Stimulated activated CD4-positive, alpha-beta T cell treated with anti-CD3 and anti-CD28 coated beads, Interleukin-4, amount 100 ng/mL, for 4 hours (primary cell): ENCODE results near the gene MAST1.
"Not testable (repeated sequence)": the region's sequence is repeated elsewhere in the genome, so short reads cannot be mapped to it uniquely, and the experiment has no call there.

ENCODE experiments used
- DNase-seq, 2 experiments: peaks; one replicate each; pipeline ENCODE4 v3.0.0-alpha.2; 2020

The MAST1 gene

GRCh38 chr19:12873891-12874745 is 35.8 kb downstream of the MAST1 start:
- no peak for DNase-seq

- no peak for DNase-seq
These were observed 36.8 kb downstream of the MAST1 start for GRCh38 chr19:12875086-12875485.

- no peak for DNase-seq
These were observed 42.3 kb downstream of the MAST1 start for GRCh38 chr19:12880551-12881171.

GRCh38 chr19:12881172-12881808 is 43.0 kb downstream of the MAST1 start, which contains the start of gene DNASE2:
Gene DNASE2 (minus strand): TSS chr19:12881449. CDS start chr19:12881375, 74 bp downstream.
- peak; percentile 85 to 88 for DNase-seq

GRCh38 chr19:12882589-12882988 is 44.3 kb downstream of the MAST1 start:
- no peak for DNase-seq

- DNase-seq, result no peak
These were observed 45.9 kb downstream of the MAST1 start for GRCh38 chr19:12884202-12884601.

GRCh38 chr19:12884627-12884925 is 46.3 kb downstream of the MAST1 start:
- DNase-seq, result no peak

GRCh38 chr19:12884926-12885748 is 46.8 kb downstream of the MAST1 start:
- DNase-seq, result peak; percentile 89 to 91

GRCh38 chr19:12885749-12886650 is 47.7 kb downstream of the MAST1 start:
- DNase-seq, result no peak

GRCh38 chr19:12886651-12886968 is 48.3 kb downstream of the MAST1 start:
- no peak for DNase-seq

GRCh38 chr19:12886969-12887747 is 48.8 kb downstream of the MAST1 start, which contains the start of gene KLF1:
Gene KLF1 (minus strand): TSS chr19:12887201. CDS start chr19:12887140, 61 bp downstream.
- DNase-seq, result no peak

GRCh38 chr19:12888006-12888603 is 49.8 kb downstream of the MAST1 start:
- DNase-seq, result no peak

- DNase-seq, result not testable (repeated sequence)
These were observed 52.0 kb downstream of the MAST1 start for GRCh38 chr19:12890299-12890786.

GRCh38 chr19:12890787-12891552 is 52.7 kb downstream of the MAST1 start, which contains the start of gene GCDH:
Gene GCDH (plus strand): TSS chr19:12891160. CDS start chr19:12891305, 145 bp downstream.
- peak; percentile 88 to 98 for DNase-seq

GRCh38 chr19:12891553-12892021 is 53.3 kb downstream of the MAST1 start:
- no peak for DNase-seq

GRCh38 chr19:12893582-12893981 is 55.3 kb downstream of the MAST1 start:
- no peak for DNase-seq

- no peak for DNase-seq
These were observed 58.1 kb downstream of the MAST1 start for GRCh38 chr19:12896460-12896859.

GRCh38 chr19:12899891-12900518 is 61.7 kb downstream of the MAST1 start:
- no peak for DNase-seq

- DNase-seq, result no peak
These were observed 68.9 kb downstream of the MAST1 start for GRCh38 chr19:12907166-12907565.
